Measurements from ENCODE around the gene PELO. TPM values are rescaled to one million over a fixed set of nuclear protein-coding genes. Genes with fewer than 3 reads are reported as not detected.

PELO gene
- total and polyA plus RNA-seq, 2 donors (not counting 3 experiments of a cell fraction or from before 2014, with no cell fraction given), result 8.6 to 13.2 TPM

DNA sequence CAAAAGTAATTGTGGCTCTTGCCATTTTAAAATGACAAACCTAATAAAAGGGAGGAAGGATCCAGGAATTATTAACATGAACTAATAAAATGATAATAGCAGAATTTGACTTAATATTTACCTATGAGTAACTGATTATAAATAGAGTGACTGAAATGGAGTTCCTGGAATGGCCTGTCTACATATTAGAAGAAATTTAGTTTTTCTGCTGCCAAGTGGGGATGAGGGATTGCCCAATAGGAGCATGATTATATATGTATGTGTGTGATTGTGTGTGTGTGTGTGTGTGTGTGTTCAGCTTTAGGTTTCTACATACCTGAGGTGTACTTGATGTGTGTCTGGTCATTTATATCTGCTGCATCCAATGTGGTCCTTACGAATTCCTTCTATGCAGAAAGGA is 36.6 kb upstream of the PELO start:
- Histone ChIP-seq H2AFZ (ENCODE audit: low read depth, low read length) (no peak overlapping the region), H4K20me1 (replicated peaks; ENCODE audit: control insufficient read depth, extremely low read depth, insufficient read depth, low read length) (no peaks in the 10 kb centered on the region), H3K4me2 (ENCODE audit: insufficient read depth, low read length) (no peak overlapping the region), H3K4me3 (replicated peaks in 1 of 3; ENCODE audit: insufficient read depth in 1 of 3, low read depth in 1 of 3, low read length in 3 of 3) (no peak overlapping the region), H3K27me3 (ENCODE audit: control insufficient read depth in 2 of 2, insufficient read depth in 2 of 2, low read length in 2 of 2) (no peaks in the 10 kb centered on the region), H3K9me3 (replicated peaks; ENCODE audit: control insufficient read depth, insufficient read depth, low read length) (no peaks in the 10 kb centered on the region), H3K9ac (replicated peaks; ENCODE audit: extremely low read depth, insufficient read depth, low read length) (no peak overlapping the region), H3K4me1 (ENCODE audit: control insufficient read depth, extremely low read depth, insufficient read depth, low read length) (no peaks in the 10 kb centered on the region), H3K79me2 (ENCODE audit: control insufficient read depth, insufficient read depth, low read length) (no peaks in the 10 kb centered on the region), H3K36me3 (ENCODE audit: control insufficient read depth in 2 of 2, extremely low read depth in 1 of 2, insufficient read depth in 2 of 2, low read length in 2 of 2) (no peaks in the 10 kb centered on the region), H3K27ac (ENCODE audit: insufficient read depth, low read depth, low read length) (no peak overlapping the region), H3K9me1 (replicated peaks; ENCODE audit: control insufficient read depth, extremely low read depth, insufficient read depth, low read length) (no peaks in the 10 kb centered on the region)
- ChIA-PET CTCF (no interaction called here), POLR2A (no interaction called here)
- BruUV-seq (replicated peaks), result no TSS peak
- FAIRE-seq, result no peak
- no peak for DNase-seq (ENCODE audit: low read depth, low spot score)
- TF ChIP-seq FOS (IDR thresholded peaks at IDR 0.05; ENCODE audit: borderline replicate concordance, insufficient read depth, low read length) (no peak), POLR2AphosphoS5 (IDR thresholded peaks at IDR 0.05; ENCODE audit: insufficient read depth, low read depth, low read length) (no peak), POLR2A (IDR thresholded peaks at IDR 0.05; ENCODE audit: low read depth, low read length) (no peak), EZH2 (IDR thresholded peaks at IDR 0.05; ENCODE audit: borderline replicate concordance, low read depth, low read length, severe bottlenecking) (no peak), JUN (IDR thresholded peaks at IDR 0.05; ENCODE audit: borderline replicate concordance, insufficient read depth, insufficient read length, low read depth) (no peak), GATA2 (IDR thresholded peaks at IDR 0.05; ENCODE audit: insufficient read depth, insufficient read length, low read depth, low read length) (no peak), CTCF (IDR thresholded peaks at IDR 0.05; ENCODE audit: extremely low read depth in 1 of 2, insufficient read depth in 1 of 2, low read depth in 1 of 2, low read length in 2 of 2) (no peak), MYC (IDR thresholded peaks at IDR 0.05; ENCODE audit: low read depth, low read length) (no peak), MAX (IDR thresholded peaks at IDR 0.05; ENCODE audit: insufficient read depth, insufficient read length) (no peak)
- dilution Hi-C loops (cut with MboI; ENCODE audit: extremely low pct_ligation_motif_present, low sequenced_read_pairs) (no loop called here), intact Hi-C loops (cut with micrococcal nuclease) (no loop called here)

Measured in endothelial cell of umbilical vein (primary cell).